GM23248 (cell line): ENCODE data around the gene VASH1.

ENCODE experiments used
- EZH2 ChIP-seq: fragments of 200-600 bp; sonication (generic); IDR thresholded peaks from 2 replicates; pipeline ENCODE4 v1.6.1; 2018; ENCODE audit warnings: antibody characterized with exemption, mild to moderate bottlenecking; ENCODE audit not compliant: insufficient read depth, poor library complexity, severe bottlenecking
- EZH2phosphoT487 ChIP-seq: fragments of 200-600 bp; sonication (generic); IDR thresholded peaks from 2 replicates; pipeline ENCODE4 v1.6.1; 2018; ENCODE audit warnings: antibody characterized with exemption, moderate library complexity, mild to moderate bottlenecking, low read depth; ENCODE audit not compliant: insufficient read depth

GRCh38 chr14:76753541-76754198 lies 7.6 kb upstream of the VASH1 start:
- TF ChIP-seq EZH2, result no peak
- TF ChIP-seq EZH2phosphoT487, result no peak
